Measurements from ENCODE around the gene STX2. TPM values are rescaled to one million over a fixed set of nuclear protein-coding genes. Genes with fewer than 3 reads are reported as not detected.
"Not testable (repeated sequence)": the region's sequence is repeated elsewhere in the genome, so short reads cannot be mapped to it uniquely, and the experiment has no call there.

STX2 gene
- total RNA-seq, 2 donors from 2014 or later = 2.9 to 7.1 TPM

GRCh38 chr12:130813949-130814348 lies 25.1 kb downstream of the STX2 start:
- DNase-seq = no peak
- intact Hi-C loops (cut with DNase I, micrococcal nuclease) = no loop called here
- no peak for ATAC-seq

GRCh38 chr12:130813436-130813835 lies 25.6 kb downstream of the STX2 start:
- intact Hi-C loops (cut with DNase I, micrococcal nuclease) = no loop called here
- ATAC-seq = no peak
- no peak for DNase-seq

- DNase-seq (no peak), ATAC-seq (no peak)
- intact Hi-C loops (cut with DNase I, micrococcal nuclease) = no loop called here
Observed at GRCh38 chr12:130809791-130810190, 29.3 kb downstream of the STX2 start.

DNA sequence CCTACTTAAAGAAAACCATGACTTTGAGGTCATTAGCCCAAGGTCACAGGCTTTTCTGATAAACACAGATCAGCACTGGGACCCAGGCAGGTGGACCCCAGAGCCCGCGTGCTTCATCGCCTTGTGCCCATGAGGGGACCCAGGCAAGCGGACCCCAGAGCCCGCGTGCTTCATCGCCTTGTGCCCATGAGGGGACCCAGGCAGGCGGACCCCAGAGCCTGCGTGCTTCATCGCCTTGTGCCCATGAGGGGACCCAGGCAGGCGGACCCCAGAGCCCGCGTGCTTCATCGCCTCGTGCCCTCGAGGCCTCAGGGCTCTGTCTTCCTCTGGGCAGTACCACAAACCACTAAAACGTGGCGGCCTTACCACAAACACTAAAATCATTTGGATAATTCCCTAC lies 31.7 kb downstream of the STX2 start:
- DNase-seq = no peak
- ATAC-seq = no peak
- intact Hi-C loops (cut with DNase I, micrococcal nuclease) = no loop called here

DNA sequence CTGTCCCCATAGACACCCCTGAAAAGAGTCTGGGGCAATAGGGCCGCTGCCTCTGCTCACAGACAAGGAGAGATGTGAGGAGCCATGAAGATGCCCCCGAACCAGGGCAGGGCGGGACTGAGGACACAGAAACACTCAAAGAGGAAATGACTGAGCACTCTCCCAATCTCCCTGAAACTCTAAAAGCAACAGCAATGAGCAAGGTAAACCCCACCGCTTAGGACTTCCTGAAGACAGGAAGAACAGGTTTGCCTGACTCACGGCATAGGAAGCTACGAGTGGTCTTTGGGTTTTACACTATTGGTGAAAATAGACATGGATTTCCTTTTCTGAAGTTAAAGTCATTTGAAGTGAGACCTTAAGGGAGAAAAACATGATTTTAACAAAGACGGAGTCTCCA lies 32.5 kb downstream of the STX2 start:
- intact Hi-C loops (cut with DNase I, micrococcal nuclease) = no loop called here
- no peak for ATAC-seq
- no peak for DNase-seq

DNA sequence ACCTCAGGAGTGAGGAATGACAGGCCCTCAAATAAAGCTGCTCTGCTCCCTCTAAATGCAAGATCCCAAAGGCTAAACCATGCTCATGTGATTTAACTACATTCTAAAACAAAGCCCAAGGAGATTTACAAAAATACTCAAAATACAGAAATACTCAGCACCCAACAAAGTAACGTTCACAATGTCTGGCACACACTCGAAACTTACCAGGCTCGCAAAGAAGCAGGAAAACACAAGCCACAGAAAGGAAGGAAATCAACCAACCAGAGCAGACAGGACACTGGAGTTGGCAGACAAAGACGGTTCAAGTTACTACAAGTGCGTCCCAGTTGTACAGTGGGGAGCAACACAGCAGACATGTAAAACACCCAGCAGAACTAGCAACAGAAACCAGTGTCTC lies 33.4 kb downstream of the STX2 start:
- ATAC-seq (no peak), DNase-seq (no peak)
- intact Hi-C loops (cut with DNase I, micrococcal nuclease) = no loop called here

DNA sequence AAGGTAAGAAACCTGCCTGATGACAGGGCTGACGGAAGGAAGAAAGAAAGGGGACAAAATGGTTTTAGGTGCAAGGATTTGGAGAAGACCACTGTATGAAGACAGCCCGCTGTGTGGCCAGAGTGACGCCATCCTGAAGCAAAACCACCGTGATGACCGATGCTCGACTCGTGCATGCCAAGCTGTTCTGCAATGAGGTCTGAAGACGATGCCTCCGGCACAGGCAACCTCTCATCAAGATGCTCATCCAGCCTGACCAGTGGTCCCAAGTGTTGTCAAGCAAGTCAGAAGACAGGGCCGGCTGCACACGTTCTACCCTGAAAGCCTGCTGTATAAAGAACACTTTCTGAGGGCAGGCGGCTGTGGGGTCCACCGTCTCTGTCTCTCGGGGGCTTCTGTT lies 34.8 kb downstream of the STX2 start:
- DNase-seq = no peak
- intact Hi-C loops (cut with DNase I, micrococcal nuclease) = no loop called here
- no peak for ATAC-seq

DNA sequence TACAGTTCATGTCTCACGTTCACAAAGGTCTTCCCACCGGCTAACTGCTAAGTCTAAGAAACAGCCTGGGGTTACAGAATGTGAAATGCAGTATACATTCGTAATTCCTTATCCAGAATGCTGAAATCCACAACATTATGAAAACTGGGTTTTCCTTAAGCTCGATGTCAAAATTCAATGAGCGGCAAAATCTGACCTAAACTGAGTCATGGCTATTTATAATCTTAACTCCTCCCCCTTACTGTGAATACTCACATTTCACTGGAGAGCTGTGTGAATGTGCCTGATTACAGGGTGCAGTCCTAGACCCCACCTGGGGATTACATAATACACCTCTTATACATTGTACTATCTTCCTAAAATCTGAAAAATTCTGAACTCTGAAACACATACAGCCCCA lies 35.3 kb downstream of the STX2 start:
- ATAC-seq (no peak), DNase-seq (no peak)
- intact Hi-C loops (cut with DNase I, micrococcal nuclease) = no loop called here

GRCh38 chr12:130800312-130800711 lies 38.7 kb downstream of the STX2 start:
- ATAC-seq (no peak), DNase-seq (no peak)
- intact Hi-C loops (cut with DNase I, micrococcal nuclease) = no loop called here

DNA sequence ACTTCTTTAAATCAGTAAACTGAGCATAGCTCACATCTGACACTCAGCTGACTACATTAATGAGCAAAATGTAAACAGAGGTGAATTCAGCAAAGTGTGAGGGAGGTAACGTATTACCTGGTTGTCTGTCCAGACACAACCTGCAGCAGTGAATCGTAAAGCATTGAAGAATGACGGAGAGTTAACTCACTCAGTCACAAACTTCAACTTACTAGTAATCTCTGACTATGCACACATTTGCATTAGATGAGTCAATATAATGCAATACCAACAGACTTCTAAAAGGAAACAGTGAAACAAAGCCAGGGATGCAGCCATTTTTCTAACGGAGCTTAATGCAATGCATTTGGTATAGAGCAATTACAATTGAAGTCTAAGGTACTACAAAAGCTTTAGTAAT lies 40.0 kb downstream of the STX2 start:
- ATAC-seq (no peak), DNase-seq (no peak)
- intact Hi-C loops (cut with DNase I, micrococcal nuclease) = no loop called here

GRCh38 chr12:130796985-130797686 lies 41.9 kb downstream of the STX2 start:
- no peak for DNase-seq
- peak; percentile 63 for ATAC-seq
- intact Hi-C loops (cut with DNase I, micrococcal nuclease) = no loop called here

GRCh38 chr12:130795906-130796305 lies 43.1 kb downstream of the STX2 start:
- DNase-seq (no peak), ATAC-seq (no peak)
- intact Hi-C loops (cut with DNase I, micrococcal nuclease) = no loop called here

DNA sequence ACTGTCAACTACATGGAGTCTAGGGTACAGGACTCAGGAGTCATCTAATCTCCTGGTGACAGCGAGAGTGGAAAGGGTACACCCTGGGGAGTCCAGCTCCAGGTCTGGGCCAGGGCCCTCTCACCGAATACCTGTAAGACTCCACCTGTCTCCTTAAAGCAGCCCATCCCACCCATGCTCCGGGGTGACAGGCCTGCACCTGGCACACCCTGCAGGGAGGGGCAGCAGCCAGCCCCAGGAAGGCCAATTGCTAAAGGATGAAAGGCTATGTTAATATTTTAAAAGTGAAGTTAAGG lies 45.5 kb downstream of the STX2 start:
- intact Hi-C loops (cut with DNase I, micrococcal nuclease) = no loop called here
- DNase-seq = no peak
- ATAC-seq = no peak

GRCh38 chr12:130792821-130793553 lies 46.1 kb downstream of the STX2 start:
- DNase-seq (no peak), ATAC-seq (no peak)
- intact Hi-C loops (cut with DNase I, micrococcal nuclease) = no loop called here

DNA sequence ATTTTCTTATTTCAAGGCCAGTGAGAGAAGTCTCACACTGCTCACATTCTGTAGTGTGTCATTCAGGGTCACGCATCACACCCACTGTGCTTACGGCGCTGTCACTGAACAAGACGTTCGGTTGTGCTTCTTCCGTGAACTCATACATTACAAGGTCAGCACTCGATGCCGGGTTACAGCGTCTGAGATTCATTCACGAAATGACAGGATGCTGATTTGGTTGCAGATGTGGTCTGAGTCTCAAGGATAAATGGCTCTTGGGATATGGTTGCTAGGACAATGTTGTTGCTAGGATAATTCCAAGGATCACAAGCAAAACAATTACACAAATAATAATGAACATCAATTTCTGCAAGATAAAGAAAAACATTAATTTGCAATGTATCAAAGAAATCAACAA lies 47.4 kb downstream of the STX2 start:
- no peak for DNase-seq
- intact Hi-C loops (cut with DNase I, micrococcal nuclease) = no loop called here
- ATAC-seq = no peak

DNA sequence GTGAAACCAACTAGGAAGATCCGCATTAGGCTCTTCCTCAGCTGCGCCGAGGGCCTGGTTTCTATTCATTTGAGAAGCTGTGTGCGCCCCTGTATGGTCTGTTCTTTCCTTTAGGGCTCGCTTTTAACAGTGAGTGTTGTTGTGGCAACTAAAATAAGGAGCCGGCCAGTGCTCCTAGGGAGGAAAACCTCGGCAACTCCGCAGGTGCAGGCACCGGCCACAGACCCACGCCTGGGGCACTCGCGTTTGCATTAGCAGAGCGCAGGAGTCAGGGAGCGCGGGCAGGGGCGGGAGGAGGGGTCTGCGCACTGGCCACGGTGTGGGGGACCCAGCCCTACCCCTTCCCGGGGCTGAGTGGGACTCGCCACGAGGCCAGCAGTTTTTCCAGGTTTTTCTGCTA lies 50.5 kb downstream of the STX2 start:
- intact Hi-C loops (cut with DNase I, micrococcal nuclease) = no loop called here
- DNase-seq = no peak
- ATAC-seq = no peak

DNA sequence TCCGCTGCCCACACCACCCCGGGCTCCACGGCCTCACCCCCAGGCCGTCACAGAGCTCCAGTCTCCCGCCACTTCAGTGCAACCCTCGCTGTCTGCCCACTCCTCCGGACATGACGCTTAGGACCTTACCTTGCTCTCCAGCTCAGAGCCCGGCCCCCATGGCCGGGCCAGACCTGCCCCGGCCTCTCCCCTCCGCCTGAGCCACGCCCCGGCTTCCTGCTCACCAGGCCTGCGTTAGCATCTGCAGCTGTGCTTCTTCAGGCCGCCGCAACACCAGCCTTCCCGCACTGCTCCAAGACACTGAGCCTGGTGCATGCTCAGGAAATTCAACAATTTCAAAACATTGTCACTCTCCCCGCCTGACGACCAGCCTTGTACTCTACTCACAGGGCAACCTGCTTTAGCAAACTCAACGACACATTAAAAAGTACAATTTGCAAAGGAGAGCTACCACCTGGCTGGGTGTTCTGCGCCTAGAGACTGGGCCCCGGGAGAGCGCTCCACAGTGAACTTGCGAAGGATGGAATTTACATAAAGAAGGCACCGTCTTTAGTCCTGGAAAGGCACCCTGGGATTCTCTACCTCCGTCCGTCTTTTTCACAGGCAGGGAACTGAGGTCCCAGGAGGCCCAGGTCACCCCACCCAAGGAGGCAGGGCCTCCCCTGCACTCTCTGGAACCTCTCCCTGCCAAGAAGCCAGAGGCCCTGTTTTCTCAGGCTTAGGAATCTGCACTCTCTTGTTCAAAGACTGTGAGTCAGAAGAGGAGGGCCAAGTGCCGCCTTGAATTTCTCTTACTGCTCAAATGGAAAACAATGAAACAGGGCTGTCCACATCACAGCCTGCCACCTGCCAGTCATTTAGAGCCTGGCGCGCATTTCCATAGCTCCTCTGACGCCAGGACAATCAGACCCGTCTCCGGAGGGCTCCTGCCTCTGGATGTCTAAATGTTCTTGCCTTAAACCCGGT lies 51.3 kb downstream of the STX2 start:
- intact Hi-C loops (cut with DNase I, micrococcal nuclease) = no loop called here
- DNase-seq (no peak), ATAC-seq (no peak)

- intact Hi-C loops (cut with DNase I, micrococcal nuclease) = no loop called here
- no peak for DNase-seq
- ATAC-seq = no peak
Observed at GRCh38 chr12:130787041-130787440, 52.0 kb downstream of the STX2 start.

DNA sequence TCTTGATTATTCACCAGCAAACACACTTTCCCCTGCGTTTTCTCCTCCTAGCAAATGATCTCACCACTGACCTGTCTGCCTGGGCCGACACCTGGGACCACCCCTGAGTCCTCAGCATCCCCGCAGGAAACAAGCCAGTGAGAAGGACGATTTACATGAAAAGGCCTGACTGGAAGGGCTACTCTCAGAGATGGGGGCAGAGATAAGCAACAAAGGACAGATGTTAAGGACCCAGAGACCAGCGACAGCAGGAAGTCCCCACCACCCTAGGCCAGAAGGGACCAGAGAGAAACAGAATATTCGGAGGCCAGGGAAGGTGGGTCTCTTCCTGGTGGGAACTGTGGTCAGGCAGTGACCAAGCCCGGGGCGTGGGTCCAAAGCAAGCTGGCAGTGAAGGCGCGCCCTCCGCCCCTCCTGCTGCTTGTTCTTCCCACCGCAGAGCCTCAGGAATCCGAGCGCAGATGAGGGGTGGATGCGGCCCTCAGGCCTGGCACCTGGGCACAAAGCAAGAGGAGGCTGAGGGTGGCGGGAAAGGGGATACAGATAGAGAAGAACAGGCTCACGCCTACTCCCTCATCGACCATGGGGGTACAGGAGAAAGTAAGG lies 55.8 kb downstream of the STX2 start:
- DNase-seq = no peak
- intact Hi-C loops (cut with DNase I, micrococcal nuclease) = no loop called here
- ATAC-seq = no peak

- intact Hi-C loops (cut with DNase I, micrococcal nuclease); ATAC-seq; DNase-seq: not testable (repeated sequence)
Observed at GRCh38 chr12:130782245-130782644, 56.8 kb downstream of the STX2 start.
